ENCODE measurements around the gene PDLIM1. TPM values are rescaled to one million over a fixed set of nuclear protein-coding genes. Genes with fewer than 3 reads are reported as not detected.
"Not testable (repeated sequence)": the region's sequence is repeated elsewhere in the genome, so short reads cannot be mapped to it uniquely, and the experiment has no call there.

Gene PDLIM1
- total and polyA plus RNA-seq, 5 donors from 2014 or later: 0.83 to 7.3 (median 2.6) TPM; not detected in 1

GRCh38 chr10:95217476-95217875 is 73.3 kb downstream of the PDLIM1 start:
- no peaks in the 10 kb centered on the region for H3K36me3 ChIP-seq (ENCODE audit: control insufficient read depth, insufficient read depth, low read length)
- no peak overlapping the region for H3K4me3 ChIP-seq (ENCODE audit: low read depth, low read length)
- H3K27me3 Mint-ChIP-seq: peaks cover 18% of the 10 kb centered on the region
- no peaks in the 10 kb centered on the region for H3K9me3 ChIP-seq (ENCODE audit: control insufficient read depth in 2 of 2, low read length in 2 of 2)
- no peaks in the 10 kb centered on the region for H3K4me1 ChIP-seq (ENCODE audit: control insufficient read depth, insufficient read depth, low read length, poor library complexity, severe bottlenecking)
- H3K27ac Mint-ChIP-seq: no peak overlapping the region
- ATAC-seq (ENCODE audit: low read depth in 2 of 2): no peak
- H3K27ac ChIP-seq (ENCODE audit: insufficient read depth, low read length, poor library complexity, severe bottlenecking): no peak overlapping the region
- H3K9me3 Mint-ChIP-seq: peaks cover 0 to 6% (median 0%) of the 10 kb centered on the region in 7 donors
- no peak overlapping the region for H3K4me3 Mint-ChIP-seq
- DNase-seq: no peak
- no peaks in the 10 kb centered on the region for H3K36me3 Mint-ChIP-seq
- H3K27me3 ChIP-seq (ENCODE audit: control insufficient read depth, insufficient read depth, low read length): no peaks in the 10 kb centered on the region
- no peaks in the 10 kb centered on the region for H3K4me1 Mint-ChIP-seq

DNA sequence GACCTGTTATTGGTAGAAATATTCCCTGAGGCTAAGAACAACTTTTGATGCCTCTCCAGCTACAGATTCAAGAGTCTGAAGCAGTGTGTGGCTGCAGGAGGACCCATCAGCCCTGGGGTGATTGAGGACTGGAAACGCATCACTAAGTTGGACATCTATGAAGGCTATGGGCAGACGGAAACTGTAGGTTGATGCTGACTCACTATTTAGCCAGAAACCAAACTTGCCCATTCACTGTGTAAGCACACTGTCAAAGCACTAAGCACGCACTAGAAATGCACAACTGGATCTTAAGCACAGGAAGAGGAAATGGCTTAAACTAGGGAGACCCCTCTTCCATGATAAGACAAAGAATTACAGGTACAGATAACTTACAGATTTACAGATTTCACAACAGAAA is 76.0 kb downstream of the PDLIM1 start:
- Histone ChIP-seq H3K4me3 (ENCODE audit: low read depth, low read length) (no peak overlapping the region), H3K27ac (ENCODE audit: insufficient read depth, low read length, poor library complexity, severe bottlenecking) (no peak overlapping the region), H3K4me1 (ENCODE audit: control insufficient read depth, insufficient read depth, low read length, poor library complexity, severe bottlenecking) (no peaks in the 10 kb centered on the region), H3K36me3 (ENCODE audit: control insufficient read depth, insufficient read depth, low read length) (no peaks in the 10 kb centered on the region), H3K27me3 (ENCODE audit: control insufficient read depth, insufficient read depth, low read length) (peaks cover 2% of the 10 kb centered on the region), H3K9me3 (ENCODE audit: control insufficient read depth in 2 of 2, low read length in 2 of 2) (no peaks in the 10 kb centered on the region)
- DNase-seq (no peak), ATAC-seq (ENCODE audit: low read depth in 2 of 2) (no peak)
- Mint-ChIP-seq H3K36me3 (no peaks in the 10 kb centered on the region), H3K4me3 (no peak overlapping the region), H3K9me3 (peaks cover 0 to 8% (median 0%) of the 10 kb centered on the region in 7 donors), H3K27me3 (peaks cover 14% of the 10 kb centered on the region), H3K4me1 (no peaks in the 10 kb centered on the region), H3K27ac (no peak overlapping the region)

- ATAC-seq (ENCODE audit: low read depth in 2 of 2) (no peak), DNase-seq (no peak)
- Histone ChIP-seq H3K27ac (ENCODE audit: insufficient read depth, low read length, poor library complexity, severe bottlenecking) (no peak overlapping the region), H3K9me3 (ENCODE audit: control insufficient read depth in 2 of 2, low read length in 2 of 2) (no peaks in the 10 kb centered on the region), H3K27me3 (ENCODE audit: control insufficient read depth, insufficient read depth, low read length) (peaks cover 2% of the 10 kb centered on the region), H3K4me3 (ENCODE audit: low read depth, low read length) (no peak overlapping the region), H3K36me3 (ENCODE audit: control insufficient read depth, insufficient read depth, low read length) (no peaks in the 10 kb centered on the region), H3K4me1 (ENCODE audit: control insufficient read depth, insufficient read depth, low read length, poor library complexity, severe bottlenecking) (no peaks in the 10 kb centered on the region)
- no peaks in the 10 kb centered on the region for H3K36me3 Mint-ChIP-seq
- peaks cover 13% of the 10 kb centered on the region for H3K27me3 Mint-ChIP-seq
- peaks cover 0 to 8% (median 0%) of the 10 kb centered on the region in 7 donors for H3K9me3 Mint-ChIP-seq
- H3K4me3 Mint-ChIP-seq: no peak overlapping the region
- no peak overlapping the region for H3K27ac Mint-ChIP-seq
- H3K4me1 Mint-ChIP-seq: no peaks in the 10 kb centered on the region
Observed at GRCh38 chr10:95214369-95214768, 76.4 kb downstream of the PDLIM1 start.

DNA sequence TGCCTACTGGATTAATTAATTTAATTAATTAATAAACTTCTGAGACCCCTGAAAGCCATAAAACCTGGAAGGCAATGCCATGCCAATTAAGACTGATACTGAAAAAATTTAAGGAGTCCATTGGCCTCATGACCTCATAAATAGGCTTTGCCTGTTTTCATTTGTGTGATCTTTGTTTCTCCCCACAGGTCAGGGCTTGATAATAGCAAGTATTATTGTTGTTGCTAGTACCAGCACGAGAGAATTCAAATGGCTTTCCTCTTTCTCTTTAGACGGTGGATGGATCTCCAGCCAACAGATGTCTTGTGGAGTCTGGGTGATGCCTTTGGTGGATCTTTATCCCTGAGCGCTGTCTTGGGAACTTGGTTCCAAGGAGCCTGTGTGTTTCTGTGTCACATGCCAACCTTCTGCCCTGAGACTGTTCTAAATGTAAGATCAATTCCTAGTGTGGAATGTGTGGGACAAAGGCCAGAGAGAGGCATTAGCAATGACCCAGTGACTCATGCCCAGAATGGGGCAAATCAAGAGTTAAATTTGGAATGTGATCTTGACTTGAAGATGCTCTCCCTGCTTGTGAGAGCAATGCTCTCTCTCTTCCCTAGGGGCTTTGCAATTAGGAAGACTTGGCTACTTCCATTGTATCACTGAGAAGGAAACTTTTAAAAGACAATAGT is 79.1 kb downstream of the PDLIM1 start:
- no peaks in the 10 kb centered on the region for H3K36me3 ChIP-seq (ENCODE audit: control insufficient read depth, insufficient read depth, low read length)
- no peaks in the 10 kb centered on the region for H3K4me1 ChIP-seq (ENCODE audit: control insufficient read depth, insufficient read depth, low read length, poor library complexity, severe bottlenecking)
- no peak overlapping the region for H3K27ac ChIP-seq (ENCODE audit: insufficient read depth, low read length, poor library complexity, severe bottlenecking)
- H3K36me3 Mint-ChIP-seq: no peaks in the 10 kb centered on the region
- no peak for ATAC-seq (ENCODE audit: low read depth in 2 of 2)
- H3K4me3 ChIP-seq (ENCODE audit: low read depth, low read length): no peak overlapping the region
- H3K27ac Mint-ChIP-seq: no peak overlapping the region
- peaks cover 0 to 8% (median 0%) of the 10 kb centered on the region in 7 donors for H3K9me3 Mint-ChIP-seq
- H3K4me1 Mint-ChIP-seq: no peaks in the 10 kb centered on the region
- DNase-seq: no peak
- H3K9me3 ChIP-seq (ENCODE audit: control insufficient read depth in 2 of 2, low read length in 2 of 2): no peaks in the 10 kb centered on the region
- H3K27me3 ChIP-seq (ENCODE audit: control insufficient read depth, insufficient read depth, low read length): peaks cover 2% of the 10 kb centered on the region
- H3K4me3 Mint-ChIP-seq: no peak overlapping the region
- H3K27me3 Mint-ChIP-seq: peaks cover 5% of the 10 kb centered on the region

- DNase-seq (no peak), ATAC-seq (ENCODE audit: low read depth in 2 of 2) (no peak)
- Histone ChIP-seq H3K36me3 (ENCODE audit: control insufficient read depth, insufficient read depth, low read length) (no peaks in the 10 kb centered on the region), H3K9me3 (ENCODE audit: control insufficient read depth in 2 of 2, low read length in 2 of 2) (no peaks in the 10 kb centered on the region), H3K4me3 (ENCODE audit: low read depth, low read length) (no peak overlapping the region), H3K4me1 (ENCODE audit: control insufficient read depth, insufficient read depth, low read length, poor library complexity, severe bottlenecking) (no peaks in the 10 kb centered on the region), H3K27ac (ENCODE audit: insufficient read depth, low read length, poor library complexity, severe bottlenecking) (no peak overlapping the region), H3K27me3 (ENCODE audit: control insufficient read depth, insufficient read depth, low read length) (peaks cover 2% of the 10 kb centered on the region)
- H3K27ac Mint-ChIP-seq: no peak overlapping the region
- no peak overlapping the region for H3K4me3 Mint-ChIP-seq
- H3K9me3 Mint-ChIP-seq: peaks cover 0 to 6% (median 2%) of the 10 kb centered on the region in 7 donors
- H3K36me3 Mint-ChIP-seq: no peaks in the 10 kb centered on the region
- H3K4me1 Mint-ChIP-seq: no peaks in the 10 kb centered on the region
- no peaks in the 10 kb centered on the region for H3K27me3 Mint-ChIP-seq
Observed at GRCh38 chr10:95209509-95210127, 81.2 kb downstream of the PDLIM1 start.

DNA sequence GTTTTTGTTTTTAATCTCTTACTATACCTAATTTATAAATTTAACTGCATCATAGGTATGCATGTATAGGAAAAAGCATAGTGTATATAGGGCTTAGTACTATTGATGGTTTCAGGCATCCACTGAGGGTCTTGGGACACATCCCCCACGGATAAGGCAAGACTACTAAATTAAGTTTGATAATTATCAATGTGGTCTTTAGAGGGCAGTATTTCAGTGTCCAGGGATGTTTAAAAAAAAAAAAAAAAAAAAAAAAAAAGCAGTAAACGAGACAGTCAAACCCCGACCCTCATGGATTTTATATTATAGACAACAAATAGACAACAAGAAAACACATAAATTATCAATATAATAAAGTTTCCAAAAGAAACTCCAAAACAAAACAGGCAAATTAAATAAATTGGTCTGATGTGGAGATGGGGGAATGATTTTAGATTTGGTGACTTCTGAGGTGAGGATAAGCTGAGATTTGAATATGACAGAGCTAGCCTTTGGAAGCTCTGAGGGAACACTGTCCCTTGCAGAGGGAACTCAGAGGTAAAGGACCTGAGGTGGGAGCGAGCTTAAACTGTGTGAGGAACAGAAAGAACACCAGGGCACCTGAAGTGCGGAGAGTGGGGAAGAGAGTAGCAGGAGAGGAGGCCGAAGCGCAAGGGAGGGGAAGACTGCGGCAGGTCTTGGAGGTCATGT is 82.0 kb downstream of the PDLIM1 start:
- Histone ChIP-seq H3K4me3 (ENCODE audit: low read depth, low read length) (no peak overlapping the region), H3K27ac (ENCODE audit: insufficient read depth, low read length, poor library complexity, severe bottlenecking) (no peak overlapping the region), H3K9me3 (ENCODE audit: control insufficient read depth in 2 of 2, low read length in 2 of 2) (no peaks in the 10 kb centered on the region), H3K4me1 (ENCODE audit: control insufficient read depth, insufficient read depth, low read length, poor library complexity, severe bottlenecking) (no peaks in the 10 kb centered on the region), H3K27me3 (ENCODE audit: control insufficient read depth, insufficient read depth, low read length) (peaks cover 2% of the 10 kb centered on the region), H3K36me3 (ENCODE audit: control insufficient read depth, insufficient read depth, low read length) (no peaks in the 10 kb centered on the region)
- no peak overlapping the region for H3K27ac Mint-ChIP-seq
- no peaks in the 10 kb centered on the region for H3K27me3 Mint-ChIP-seq
- H3K9me3 Mint-ChIP-seq: peaks cover 0 to 7% (median 2%) of the 10 kb centered on the region in 7 donors
- H3K4me3 Mint-ChIP-seq: no peak overlapping the region
- no peaks in the 10 kb centered on the region for H3K4me1 Mint-ChIP-seq
- ATAC-seq (ENCODE audit: low read depth in 2 of 2) (no peak), DNase-seq (no peak)
- no peaks in the 10 kb centered on the region for H3K36me3 Mint-ChIP-seq

DNA sequence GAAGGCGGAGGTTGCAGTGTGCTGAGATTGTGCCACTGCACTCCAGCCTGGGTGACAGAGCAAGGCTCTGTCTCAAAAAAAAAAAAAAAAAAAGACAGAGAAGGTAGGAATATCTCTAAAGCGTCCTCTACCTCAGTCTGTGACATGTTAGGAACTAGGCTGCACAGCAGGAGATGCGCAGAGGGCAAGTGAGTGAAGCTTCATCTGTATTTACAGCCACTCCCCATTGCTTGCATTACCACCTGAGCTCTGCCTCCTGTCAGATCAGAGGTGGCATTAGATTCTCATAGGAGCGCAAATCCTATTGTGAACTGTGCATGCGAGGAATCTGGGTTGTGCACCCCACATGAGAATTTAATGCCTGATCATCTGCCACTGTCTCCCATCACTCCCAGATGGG is 87.9 kb downstream of the PDLIM1 start:
- H3K4me3 ChIP-seq (ENCODE audit: low read depth, low read length); H3K27me3 Mint-ChIP-seq; ATAC-seq (ENCODE audit: low read depth in 2 of 2); H3K27ac Mint-ChIP-seq; H3K9me3 ChIP-seq (ENCODE audit: control insufficient read depth in 2 of 2, low read length in 2 of 2); H3K27me3 ChIP-seq (ENCODE audit: control insufficient read depth, insufficient read depth, low read length); H3K36me3 ChIP-seq (ENCODE audit: control insufficient read depth, insufficient read depth, low read length); H3K4me3 Mint-ChIP-seq; H3K27ac ChIP-seq (ENCODE audit: insufficient read depth, low read length, poor library complexity, severe bottlenecking); H3K4me1 ChIP-seq (ENCODE audit: control insufficient read depth, insufficient read depth, low read length, poor library complexity, severe bottlenecking); H3K4me1 Mint-ChIP-seq; DNase-seq; H3K36me3 Mint-ChIP-seq: not testable (repeated sequence)
- peaks cover 0 to 13% (median 2%) of the 10 kb centered on the region in 7 donors for H3K9me3 Mint-ChIP-seq
